AML-193 (cell line): ENCODE results near the gene NOP14.
"Not testable (repeated sequence)": the region's sequence is repeated elsewhere in the genome, so short reads cannot be mapped to it uniquely, and the experiment has no call there.

Experiments
- DNase-seq, 2 experiments: peaks; one replicate each; lab custom pipeline; 2025; lab: John Stamatoyannopoulos, UW

Gene NOP14

GRCh38 chr4:2942532-2943363 is 20.5 kb downstream of the NOP14 start:
- DNase-seq: no peak

- no peak for DNase-seq
Measured at GRCh38 chr4:2942037-2942531, 21.1 kb downstream of the NOP14 start.

GRCh38 chr4:2941138-2942036 is 21.8 kb downstream of the NOP14 start:
- DNase-seq: no peak

- DNase-seq: no peak
Measured at GRCh38 chr4:2940267-2941137, 22.7 kb downstream of the NOP14 start.

GRCh38 chr4:2939383-2940243 is 23.6 kb downstream of the NOP14 start:
- DNase-seq: no peak

- DNase-seq: no peak
Measured at GRCh38 chr4:2938906-2939305, 24.3 kb downstream of the NOP14 start.

- not testable (repeated sequence) for DNase-seq
Measured at GRCh38 chr4:2938411-2938810, 24.8 kb downstream of the NOP14 start.

GRCh38 chr4:2937986-2938385 is 25.2 kb downstream of the NOP14 start:
- DNase-seq: no peak

- no peak for DNase-seq
Measured at GRCh38 chr4:2937146-2937857, 25.9 kb downstream of the NOP14 start.

GRCh38 chr4:2936773-2937145 is 26.4 kb downstream of the NOP14 start:
- DNase-seq: no peak

GRCh38 chr4:2935762-2936743 is 27.2 kb downstream of the NOP14 start:
- no peak for DNase-seq

- DNase-seq: peak; percentile 78 to 80
Measured at GRCh38 chr4:2934813-2935761, 28.1 kb downstream of the NOP14 start.

GRCh38 chr4:2934077-2934812 is 29.0 kb downstream of the NOP14 start:
- peak; percentile 73 to 82 for DNase-seq

- DNase-seq: no peak
Measured at GRCh38 chr4:2933566-2934076, 29.6 kb downstream of the NOP14 start.

GRCh38 chr4:2932951-2933565 is 30.1 kb downstream of the NOP14 start:
- peak; percentile 13 to 52 for DNase-seq

GRCh38 chr4:2932321-2932950 is 30.8 kb downstream of the NOP14 start:
- no peak for DNase-seq
